Skeletal muscle satellite cell (primary cell): ENCODE data around the gene ARAP1.

ENCODE experiments used
- H3K27me3 ChIP-seq: 2 replicates; pipeline ENCODE4 v1.7.0; 2013; ENCODE audit warnings: low read length; ENCODE audit not compliant: control insufficient read depth, insufficient read depth
- H3K36me3 ChIP-seq: 2 replicates; pipeline ENCODE4 v1.7.0; 2013; ENCODE audit warnings: mild to moderate bottlenecking, control low read depth, low read length; ENCODE audit not compliant: insufficient read depth
- H3K4me1 ChIP-seq: 2 replicates; pipeline ENCODE4 v1.7.0; 2013; ENCODE audit warnings: low read length; ENCODE audit not compliant: control insufficient read depth, insufficient read depth
- H3K4me2 ChIP-seq: 2 replicates; pipeline ENCODE4 v1.7.0; 2013; ENCODE audit warnings: mild to moderate bottlenecking, low read length
- H3K4me3 ChIP-seq: 2 replicates; pipeline ENCODE4 v1.7.0; 2013; ENCODE audit warnings: low read length
- H3K9ac ChIP-seq: 2 replicates; pipeline ENCODE4 v1.7.0; 2013; ENCODE audit warnings: mild to moderate bottlenecking, low read depth, low read length, moderate library complexity
- H3K9me3 ChIP-seq: replicated peaks from 2 replicates; pipeline ENCODE4 v1.7.0; 2013; ENCODE audit warnings: mild to moderate bottlenecking, control low read depth, low read length

ARAP1 gene

GRCh38 chr11:72681226-72682153 lies 70.7 kb downstream of the ARAP1 start:
- H3K4me2 ChIP-seq: no peak overlapping the region
- H3K27me3 ChIP-seq: peaks cover 47% of the 10 kb centered on the region
- H3K4me3 ChIP-seq: no peak overlapping the region
- H3K9ac ChIP-seq: no peak overlapping the region
- H3K9me3 ChIP-seq: no peaks in the 10 kb centered on the region
- H3K4me1 ChIP-seq: peaks cover 16% of the 10 kb centered on the region
- H3K36me3 ChIP-seq: peaks cover 17% of the 10 kb centered on the region

- Histone ChIP-seq H3K4me3 (no peak overlapping the region), H3K9me3 (no peaks in the 10 kb centered on the region), H3K9ac (no peak overlapping the region), H3K4me1 (peaks cover 13% of the 10 kb centered on the region), H3K36me3 (peaks cover 10% of the 10 kb centered on the region), H3K4me2 (no peak overlapping the region), H3K27me3 (peaks cover 55% of the 10 kb centered on the region)
These were observed 71.5 kb downstream of the ARAP1 start for GRCh38 chr11:72680624-72681158.

- Histone ChIP-seq H3K9me3 (no peaks in the 10 kb centered on the region), H3K9ac (no peak overlapping the region), H3K36me3 (peaks cover 6% of the 10 kb centered on the region), H3K4me1 (peaks cover 11% of the 10 kb centered on the region), H3K4me2 (no peak overlapping the region), H3K4me3 (no peak overlapping the region), H3K27me3 (peaks cover 63% of the 10 kb centered on the region)
These were observed 72.3 kb downstream of the ARAP1 start for GRCh38 chr11:72679869-72680268.

- H3K27me3 ChIP-seq: peaks cover 76% of the 10 kb centered on the region
- H3K36me3 ChIP-seq: peaks cover 3% of the 10 kb centered on the region
- H3K4me3 ChIP-seq: no peak overlapping the region
- no peaks in the 10 kb centered on the region for H3K9me3 ChIP-seq
- H3K9ac ChIP-seq: no peak overlapping the region
- H3K4me2 ChIP-seq: no peak overlapping the region
- no peaks in the 10 kb centered on the region for H3K4me1 ChIP-seq
These were observed 73.7 kb downstream of the ARAP1 start for GRCh38 chr11:72678524-72678923.

GRCh38 chr11:72676861-72677341 lies 75.3 kb downstream of the ARAP1 start:
- Histone ChIP-seq H3K4me2 (no peak overlapping the region), H3K27me3 (peaks cover 92% of the 10 kb centered on the region), H3K4me3 (no peak overlapping the region), H3K36me3 (no peaks in the 10 kb centered on the region), H3K4me1 (no peaks in the 10 kb centered on the region), H3K9me3 (no peaks in the 10 kb centered on the region), H3K9ac (no peak overlapping the region)

- H3K9me3 ChIP-seq: no peaks in the 10 kb centered on the region
- no peak overlapping the region for H3K4me3 ChIP-seq
- no peaks in the 10 kb centered on the region for H3K4me1 ChIP-seq
- no peak overlapping the region for H3K9ac ChIP-seq
- H3K36me3 ChIP-seq: no peaks in the 10 kb centered on the region
- H3K27me3 ChIP-seq: peaks cover 94% of the 10 kb centered on the region
- H3K4me2 ChIP-seq: no peak overlapping the region
These were observed 77.0 kb downstream of the ARAP1 start for GRCh38 chr11:72675221-72675620.

GRCh38 chr11:72673943-72674828 lies 78.0 kb downstream of the ARAP1 start, which contains the start of gene PDE2A:
PDE2A (minus strand) TSS chr11:72674422; CDS start chr11:72674207, 215 bp downstream.
- Histone ChIP-seq H3K27me3 (peaks cover 95% of the 10 kb centered on the region), H3K4me1 (no peaks in the 10 kb centered on the region), H3K9ac (no peak within 1 kb of the TSS), H3K9me3 (no peaks in the 10 kb centered on the region), H3K4me2 (no peak within 1 kb of the TSS), H3K36me3 (no peaks in the 10 kb centered on the region), H3K4me3 (no peak within 1 kb of the TSS)

GRCh38 chr11:72673284-72673942 lies 78.8 kb downstream of the ARAP1 start:
- peaks cover 95% of the 10 kb centered on the region for H3K27me3 ChIP-seq
- no peaks in the 10 kb centered on the region for H3K9me3 ChIP-seq

GRCh38 chr11:72672597-72673238 lies 79.5 kb downstream of the ARAP1 start:
- Histone ChIP-seq H3K9me3 (no peaks in the 10 kb centered on the region), H3K36me3 (no peaks in the 10 kb centered on the region), H3K4me2 (no peak overlapping the region), H3K4me1 (no peaks in the 10 kb centered on the region), H3K27me3 (peaks cover 95% of the 10 kb centered on the region), H3K9ac (no peak overlapping the region), H3K4me3 (no peak overlapping the region)

More at GRCh38 chr11:72673284-72673942, 78.8 kb downstream of the ARAP1 start:
- no peaks in the 10 kb centered on the region for H3K4me1 ChIP-seq
- H3K36me3 ChIP-seq: no peaks in the 10 kb centered on the region
- no peak overlapping the region for H3K4me2 ChIP-seq
- H3K4me3 ChIP-seq: no peak overlapping the region
- no peak overlapping the region for H3K9ac ChIP-seq

- H3K4me3 ChIP-seq: no peak overlapping the region
- peaks cover 91% of the 10 kb centered on the region for H3K27me3 ChIP-seq
- no peak overlapping the region for H3K9ac ChIP-seq
- no peak overlapping the region for H3K4me2 ChIP-seq
- peaks cover 7% of the 10 kb centered on the region for H3K9me3 ChIP-seq
- H3K36me3 ChIP-seq: no peaks in the 10 kb centered on the region
- no peaks in the 10 kb centered on the region for H3K4me1 ChIP-seq
These were observed 80.8 kb downstream of the ARAP1 start for GRCh38 chr11:72671152-72672099.
